ENCODE data around the gene GPR17.

The GPR17 gene

GRCh38 chr2:127664065-127664894 is 18.3 kb downstream of the GPR17 start:
- no peak for FAIRE-seq
- no peak for DNase-seq (ENCODE audit: extremely low spot score, insufficient read length, low read depth)

GRCh38 chr2:127664895-127665225 is 18.9 kb downstream of the GPR17 start:
- FAIRE-seq (no peak), DNase-seq (ENCODE audit: extremely low spot score, insufficient read length, low read depth) (no peak)

- DNase-seq (ENCODE audit: extremely low spot score, insufficient read length, low read depth): no peak
- FAIRE-seq: no peak
Observed at GRCh38 chr2:127665267-127665893, 19.4 kb downstream of the GPR17 start.

- DNase-seq (ENCODE audit: extremely low spot score, insufficient read length, low read depth) (no peak), FAIRE-seq (no peak)
Observed at GRCh38 chr2:127669056-127669455, 23.1 kb downstream of the GPR17 start.

GRCh38 chr2:127670055-127670956 is 24.4 kb downstream of the GPR17 start:
- DNase-seq (ENCODE audit: extremely low spot score, insufficient read length, low read depth) (no peak), FAIRE-seq (no peak)

GRCh38 chr2:127670957-127671290 is 25.0 kb downstream of the GPR17 start:
- no peak for FAIRE-seq
- DNase-seq (ENCODE audit: extremely low spot score, insufficient read length, low read depth): no peak

GRCh38 chr2:127671557-127672302 is 25.8 kb downstream of the GPR17 start:
- no peak for FAIRE-seq
- DNase-seq (ENCODE audit: extremely low spot score, insufficient read length, low read depth): no peak

- no peak for DNase-seq (ENCODE audit: extremely low spot score, insufficient read length, low read depth)
- no peak for FAIRE-seq
Observed at GRCh38 chr2:127672341-127673224, 26.6 kb downstream of the GPR17 start.

GRCh38 chr2:127673291-127674069 is 27.5 kb downstream of the GPR17 start:
- DNase-seq (ENCODE audit: extremely low spot score, insufficient read length, low read depth) (no peak), FAIRE-seq (no peak)

GRCh38 chr2:127674241-127675209 is 28.6 kb downstream of the GPR17 start:
- no peak for DNase-seq (ENCODE audit: extremely low spot score, insufficient read length, low read depth)
- no peak for FAIRE-seq

GRCh38 chr2:127675331-127676261 is 29.6 kb downstream of the GPR17 start, which contains the start of gene LIMS2:
TSS of gene LIMS2 (minus strand) at chr2:127675530. CDS start at chr2:127675024, 506 bp downstream.
- FAIRE-seq (no peak), DNase-seq (ENCODE audit: extremely low spot score, insufficient read length, low read depth) (no peak)

GRCh38 chr2:127676906-127677305 is 31.0 kb downstream of the GPR17 start:
- FAIRE-seq: no peak
- no peak for DNase-seq (ENCODE audit: extremely low spot score, insufficient read length, low read depth)

GRCh38 chr2:127678531-127678930 is 32.6 kb downstream of the GPR17 start:
- FAIRE-seq (no peak), DNase-seq (ENCODE audit: extremely low spot score, insufficient read length, low read depth) (no peak)

- DNase-seq (ENCODE audit: extremely low spot score, insufficient read length, low read depth): no peak
- FAIRE-seq: no peak
Observed at GRCh38 chr2:127678991-127679390, 33.0 kb downstream of the GPR17 start.

- FAIRE-seq: no peak
- no peak for DNase-seq (ENCODE audit: extremely low spot score, insufficient read length, low read depth)
Observed at GRCh38 chr2:127679680-127680361, 33.9 kb downstream of the GPR17 start.

Measured in GM18507 (cell line).